Stimulated activated CD4-positive, alpha-beta T cell treated with anti-CD3 and anti-CD28 coated beads, Interleukin-4, amount 100 ng/mL, for 1 hour (primary cell): ENCODE results near the gene BCO2.

Experiments used
- DNase-seq: peaks from one replicate; pipeline ENCODE4 v3.0.0-alpha.2; 2020

The BCO2 gene

DNA sequence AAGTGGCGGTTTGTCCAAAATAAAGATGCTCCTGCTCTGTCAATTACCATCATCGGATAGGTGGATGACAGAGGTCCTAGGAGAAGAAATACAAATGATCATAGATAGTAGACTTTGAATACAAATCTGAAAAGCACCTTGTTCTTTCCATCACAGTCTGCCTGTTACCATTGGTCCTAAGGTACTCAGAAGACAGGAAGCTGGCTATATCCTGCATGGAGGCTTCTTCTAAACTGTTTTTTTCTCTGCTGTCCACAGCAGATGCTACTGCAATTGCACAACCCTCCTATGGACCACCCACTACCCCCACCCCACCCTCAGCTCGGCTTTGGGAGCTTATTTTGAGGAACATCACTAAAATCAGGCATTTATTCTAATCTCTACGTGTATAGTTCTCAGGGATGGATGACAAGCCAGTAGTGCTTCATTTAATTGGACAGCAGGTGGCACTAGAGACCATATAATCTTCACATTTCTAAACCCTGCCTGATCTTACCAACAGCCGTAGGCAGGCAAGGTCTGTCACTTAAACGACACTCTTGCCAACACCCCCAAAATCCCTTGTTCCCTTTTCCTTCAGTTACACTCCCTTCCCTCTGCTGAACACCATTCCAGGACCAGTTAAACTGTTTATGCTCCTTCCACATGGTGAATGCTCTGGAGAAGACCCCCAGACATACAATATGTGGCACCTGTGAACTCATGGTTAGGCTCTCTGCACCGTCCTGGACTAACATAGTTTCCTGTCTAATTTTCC lies 44.3 kb downstream of the BCO2 start:
- DNase-seq = no peak

GRCh38 chr11:112221274-112221835 lies 46.0 kb downstream of the BCO2 start:
- no peak for DNase-seq

DNA sequence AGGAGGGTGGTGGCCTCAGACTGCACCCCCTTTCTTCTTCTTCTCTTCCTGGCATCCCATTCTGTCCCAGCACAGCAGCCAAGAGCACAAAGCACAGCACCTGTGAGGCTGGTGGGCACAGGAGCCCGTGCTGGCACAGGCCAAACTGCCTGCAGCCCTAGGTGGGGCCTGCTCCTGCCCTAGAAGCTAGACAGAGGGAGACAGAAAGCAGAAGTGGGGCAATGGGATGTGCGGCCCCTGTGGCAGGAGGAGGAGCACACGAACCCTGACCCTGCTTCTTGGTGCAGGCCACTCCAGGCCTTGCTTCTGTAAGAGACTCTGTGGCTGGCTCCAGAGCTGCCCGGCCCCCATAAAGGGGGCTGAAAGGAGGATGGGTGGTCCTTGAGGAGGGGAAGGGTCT lies 47.0 kb downstream of the BCO2 start:
- no peak for DNase-seq

DNA sequence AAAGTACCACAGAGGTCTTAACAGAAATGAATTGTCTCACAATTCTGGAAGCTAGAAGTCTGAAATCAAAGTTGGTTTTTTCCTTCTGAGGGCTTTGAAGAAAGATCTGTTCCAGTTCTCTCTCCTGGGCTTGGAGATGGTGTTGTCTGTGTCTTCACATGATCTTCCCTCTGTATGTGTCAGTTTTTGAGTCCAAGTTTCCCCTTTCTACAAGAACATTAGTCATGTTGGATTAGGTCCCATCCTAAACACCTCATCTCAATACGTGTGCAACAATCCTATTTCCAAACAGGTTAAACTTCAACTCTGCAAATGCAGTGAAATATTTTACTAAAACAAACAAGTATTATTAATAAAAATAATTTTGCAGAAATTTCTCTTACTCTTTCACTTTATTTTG lies 47.8 kb downstream of the BCO2 start:
- no peak for DNase-seq

DNA sequence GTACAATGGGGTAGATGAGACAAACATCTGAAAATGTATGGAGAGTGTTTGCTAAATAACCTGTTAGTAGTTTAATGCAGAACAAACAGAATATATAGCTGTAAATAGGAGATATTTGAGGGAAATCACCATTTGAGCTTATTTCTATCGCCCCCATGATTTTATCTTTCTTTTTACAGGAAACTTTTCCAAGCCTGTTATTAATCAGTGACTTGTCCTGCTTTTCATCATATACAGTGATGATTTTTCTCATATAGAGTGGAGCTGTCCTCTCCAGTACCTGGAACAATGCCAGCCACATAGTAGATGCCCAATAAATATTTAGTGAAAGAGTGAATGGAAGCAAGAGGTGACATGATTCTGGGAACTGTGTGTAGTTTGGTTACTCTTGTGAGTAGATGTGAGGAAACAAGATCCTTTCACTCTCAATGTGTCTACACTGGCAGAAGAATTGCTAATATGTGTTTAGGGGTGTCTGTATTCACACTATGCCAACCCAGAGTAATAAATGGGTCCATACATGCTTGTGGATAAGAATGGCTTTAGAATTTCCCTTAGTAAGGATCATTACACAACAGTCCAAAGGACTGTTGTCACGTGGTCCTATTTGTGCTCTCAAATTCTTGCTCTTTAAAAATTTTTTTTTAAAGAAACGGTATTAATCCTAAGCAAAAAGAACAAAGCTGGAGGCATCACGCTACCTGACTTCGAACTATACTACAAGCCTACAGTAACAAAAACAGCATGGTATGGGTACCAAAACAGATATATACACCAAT lies 48.6 kb downstream of the BCO2 start:
- DNase-seq = no peak

DNA sequence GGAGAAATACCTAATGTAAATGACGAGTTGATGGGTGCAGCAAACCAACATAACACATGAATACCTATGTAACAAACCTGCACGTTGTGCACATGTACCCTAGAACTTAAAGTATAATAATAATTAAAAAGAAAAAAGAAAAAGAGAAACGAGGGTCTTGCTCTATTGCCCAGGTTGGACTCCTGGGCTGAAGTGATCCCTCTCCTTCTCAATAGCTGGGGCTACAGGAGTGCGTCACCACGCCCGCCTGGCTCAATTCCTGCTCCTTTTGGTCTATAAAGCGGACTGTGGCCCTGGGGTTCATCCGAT lies 50.4 kb downstream of the BCO2 start:
- DNase-seq = no peak

DNA sequence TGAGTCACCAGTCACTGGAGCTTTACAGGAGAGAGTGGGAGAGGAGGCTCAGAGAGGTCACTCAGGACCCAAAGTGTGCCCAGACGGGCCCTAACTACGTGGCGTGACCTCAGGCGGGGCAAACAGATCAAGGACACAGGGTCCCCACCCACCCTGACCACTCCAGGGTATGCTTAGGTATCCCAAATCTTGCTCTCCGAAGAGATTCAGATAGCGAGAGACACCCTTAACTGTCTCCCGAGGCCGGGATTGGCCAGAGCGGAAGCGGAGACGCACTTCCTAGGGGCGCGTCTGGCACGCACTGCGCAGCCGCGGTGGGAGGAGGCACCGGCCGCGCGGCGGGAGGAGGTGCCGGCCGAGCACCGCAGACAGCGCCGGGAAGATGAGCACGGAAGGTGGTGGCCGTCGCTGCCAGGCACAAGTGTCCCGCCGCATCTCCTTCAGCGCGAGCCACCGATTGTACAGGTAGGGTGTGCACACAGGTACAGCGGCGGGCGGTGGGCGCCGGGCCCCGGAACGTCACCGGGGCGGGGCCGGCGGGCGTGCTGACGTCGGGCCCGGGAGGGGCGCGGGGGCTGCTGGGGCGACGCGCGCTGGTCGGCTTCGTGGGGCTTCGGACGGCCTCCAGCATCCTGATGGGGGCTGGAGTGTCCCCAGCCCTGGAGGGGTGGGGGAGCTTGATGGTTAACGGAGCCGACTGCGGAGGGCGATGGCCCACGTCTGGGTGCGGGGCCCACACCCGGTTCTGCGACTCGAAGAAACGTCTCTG lies 50.9 kb downstream of the BCO2 start, which contains the start of gene PTS:
Gene PTS, plus strand, starts transcription at position 367 of the 769 bp plus-strand sequence. Its CDS starts 16 bp downstream, at position 383.
- peak; percentile 81 for DNase-seq

GRCh38 chr11:112226831-112227401 lies 51.6 kb downstream of the BCO2 start:
- no peak for DNase-seq

DNA sequence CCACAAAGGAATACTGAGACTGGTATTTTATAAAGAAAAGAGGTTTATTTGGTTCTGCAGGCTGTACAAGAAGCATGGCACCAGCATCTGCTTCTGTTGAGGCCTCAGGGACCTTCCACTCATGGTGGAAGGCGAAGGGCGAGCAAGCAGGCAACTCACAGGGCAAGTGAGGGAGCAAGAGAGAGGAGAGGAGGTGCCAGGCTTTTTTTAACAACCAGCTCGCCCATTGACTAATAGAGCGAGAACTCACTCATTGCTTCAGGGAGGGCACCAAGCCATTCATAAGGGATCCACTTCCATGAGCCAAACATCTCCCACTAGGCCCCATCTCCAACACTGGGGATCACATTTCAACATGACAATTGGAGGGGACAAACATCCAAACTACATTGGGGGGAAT lies 52.2 kb downstream of the BCO2 start:
- no peak for DNase-seq

DNA sequence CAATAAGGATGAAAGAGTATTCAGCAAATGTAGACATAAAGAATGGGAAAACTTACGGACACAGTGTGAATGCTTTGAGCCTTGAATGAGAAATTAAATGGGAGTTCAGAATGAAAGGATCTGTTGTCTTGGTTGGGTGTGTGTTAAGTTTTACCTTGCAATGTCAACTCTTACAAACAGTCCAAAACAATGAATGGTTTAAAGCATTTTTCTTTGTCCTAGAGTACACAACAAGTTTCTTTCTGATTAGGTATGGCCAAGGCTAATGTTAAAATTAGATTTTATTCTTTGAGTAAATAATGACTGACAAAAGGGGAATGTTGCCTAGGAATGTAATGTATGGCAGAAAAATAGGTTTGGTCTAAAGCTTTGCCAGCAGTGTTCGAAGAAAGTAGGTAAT lies 53.4 kb downstream of the BCO2 start:
- DNase-seq = no peak

- no peak for DNase-seq
These were observed 53.8 kb downstream of the BCO2 start for GRCh38 chr11:112229159-112229558.

DNA sequence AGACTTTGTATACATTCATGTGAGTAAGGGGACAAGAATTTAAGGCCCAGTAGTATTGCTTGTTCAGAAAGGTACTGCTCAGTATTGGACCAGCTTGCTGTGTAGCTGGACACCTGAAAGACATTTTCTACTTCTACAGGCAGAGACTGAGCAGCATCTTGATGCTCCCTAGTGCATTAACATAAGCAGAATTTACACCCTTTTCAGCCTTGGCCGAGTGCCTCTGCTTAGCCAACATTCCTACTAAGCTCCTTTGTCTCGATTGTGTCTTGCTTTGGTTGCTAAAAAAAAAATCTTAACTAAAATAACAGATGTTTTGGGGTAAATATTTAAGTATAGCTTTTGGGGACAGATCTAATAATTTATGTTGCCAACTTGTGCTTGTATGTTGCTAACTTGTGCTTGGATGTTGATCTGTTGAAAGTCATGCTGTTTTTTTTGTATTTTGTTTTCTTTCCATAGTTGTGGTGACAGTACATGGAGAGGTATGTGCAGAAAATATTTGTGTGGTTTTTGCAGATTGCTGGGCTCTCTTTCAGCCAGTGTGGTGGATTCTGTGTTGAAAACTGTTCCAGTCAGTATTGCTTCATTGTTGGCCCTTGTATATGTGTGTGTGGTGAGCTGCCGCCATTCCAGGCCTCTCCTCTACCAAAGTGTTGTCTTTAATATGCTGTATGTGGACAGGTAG lies 54.6 kb downstream of the BCO2 start:
- no peak for DNase-seq

GRCh38 chr11:112231952-112232351 lies 56.6 kb downstream of the BCO2 start:
- no peak for DNase-seq

GRCh38 chr11:112235750-112236390 lies 60.6 kb downstream of the BCO2 start:
- DNase-seq = no peak

GRCh38 chr11:112237451-112237850 lies 62.1 kb downstream of the BCO2 start:
- no peak for DNase-seq

DNA sequence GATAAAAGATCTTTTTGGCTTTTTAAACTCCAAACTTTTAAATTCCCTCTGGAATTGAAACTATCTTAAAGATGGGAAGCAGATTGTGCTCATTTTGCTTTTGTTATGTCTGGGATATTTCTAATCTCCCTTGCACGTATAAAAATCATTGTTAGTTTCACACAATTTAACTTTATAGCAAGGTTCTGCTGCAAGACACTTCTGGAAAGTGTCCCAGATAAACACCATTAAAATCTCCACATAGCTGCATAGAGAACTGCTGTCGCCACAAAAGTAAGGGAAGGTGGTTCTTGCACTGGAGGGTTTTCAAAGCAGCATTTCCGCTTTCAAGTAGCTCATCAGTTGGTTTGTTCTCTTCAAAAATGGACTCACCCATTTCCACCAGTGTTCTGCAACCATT lies 62.7 kb downstream of the BCO2 start:
- DNase-seq = no peak

- no peak for DNase-seq
These were observed 66.2 kb downstream of the BCO2 start for GRCh38 chr11:112241486-112241885.

GRCh38 chr11:112247201-112247600 lies 71.9 kb downstream of the BCO2 start:
- no peak for DNase-seq

DNA sequence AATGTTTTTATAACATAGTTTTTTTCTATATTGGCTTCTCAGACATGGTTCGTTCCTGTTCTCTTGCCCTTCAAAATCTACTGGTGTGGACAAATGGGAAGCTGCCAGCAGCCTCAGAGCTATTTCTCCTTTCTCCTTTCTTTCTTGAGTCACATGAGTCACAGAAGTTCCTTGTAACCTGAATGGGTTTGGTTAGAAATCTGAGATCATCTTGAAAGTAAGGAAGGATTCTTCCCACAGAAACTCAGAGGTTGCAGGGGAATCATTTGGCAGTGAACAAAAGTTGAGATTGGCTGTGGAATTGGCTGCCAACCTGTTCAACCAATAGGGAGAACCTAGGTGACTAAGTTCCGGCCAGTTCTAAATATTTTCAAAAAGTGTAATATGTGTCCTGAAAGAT lies 72.9 kb downstream of the BCO2 start:
- DNase-seq = no peak

DNA sequence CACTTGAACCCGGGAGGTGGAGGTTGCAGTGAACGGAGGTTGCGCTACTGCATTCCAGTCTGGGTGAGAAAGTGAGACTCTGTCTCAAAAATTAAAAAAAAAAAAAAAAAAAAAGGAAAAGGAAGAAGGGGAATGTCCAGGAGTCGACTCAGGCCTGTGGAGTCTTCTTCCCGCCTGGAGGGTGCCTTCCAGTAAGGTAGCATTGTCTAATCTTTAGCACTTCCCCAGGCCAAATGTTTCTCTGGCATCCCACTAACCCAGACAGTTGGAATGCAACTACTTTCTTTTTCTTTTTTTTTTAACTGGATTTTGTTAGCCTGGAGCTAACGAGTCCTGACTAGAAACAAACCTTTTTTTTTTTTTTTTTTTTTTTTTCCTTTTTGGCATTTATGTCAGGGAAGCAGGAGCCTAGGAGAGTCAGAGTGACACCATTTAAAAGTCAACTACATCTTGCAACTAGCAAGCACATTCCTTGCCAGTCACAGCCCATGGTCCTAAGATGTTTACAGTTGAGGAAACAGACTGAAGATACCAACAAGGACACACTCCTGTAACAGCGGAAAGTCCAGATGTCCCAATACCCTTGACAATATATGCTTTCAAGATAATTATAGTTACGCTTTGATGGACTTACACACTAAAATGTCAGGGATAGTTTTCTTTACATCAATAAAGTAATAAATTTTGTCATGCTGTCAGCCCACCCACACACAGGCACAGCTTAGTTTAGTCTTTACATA lies 74.7 kb downstream of the BCO2 start:
- DNase-seq = no peak

- DNase-seq = no peak
These were observed 78.4 kb downstream of the BCO2 start for GRCh38 chr11:112253605-112254242.
